ENCODE data around the gene RORB. TPM values are rescaled to one million over a fixed set of nuclear protein-coding genes. Genes with fewer than 3 reads are reported as not detected.

Gene RORB
- polyA plus RNA-seq, 1 experiment, result not detected

- POLR2A ChIA-PET, result no interaction called here
- CTCF ChIA-PET, result no interaction called here
- TF ChIP-seq, protein P1, sequence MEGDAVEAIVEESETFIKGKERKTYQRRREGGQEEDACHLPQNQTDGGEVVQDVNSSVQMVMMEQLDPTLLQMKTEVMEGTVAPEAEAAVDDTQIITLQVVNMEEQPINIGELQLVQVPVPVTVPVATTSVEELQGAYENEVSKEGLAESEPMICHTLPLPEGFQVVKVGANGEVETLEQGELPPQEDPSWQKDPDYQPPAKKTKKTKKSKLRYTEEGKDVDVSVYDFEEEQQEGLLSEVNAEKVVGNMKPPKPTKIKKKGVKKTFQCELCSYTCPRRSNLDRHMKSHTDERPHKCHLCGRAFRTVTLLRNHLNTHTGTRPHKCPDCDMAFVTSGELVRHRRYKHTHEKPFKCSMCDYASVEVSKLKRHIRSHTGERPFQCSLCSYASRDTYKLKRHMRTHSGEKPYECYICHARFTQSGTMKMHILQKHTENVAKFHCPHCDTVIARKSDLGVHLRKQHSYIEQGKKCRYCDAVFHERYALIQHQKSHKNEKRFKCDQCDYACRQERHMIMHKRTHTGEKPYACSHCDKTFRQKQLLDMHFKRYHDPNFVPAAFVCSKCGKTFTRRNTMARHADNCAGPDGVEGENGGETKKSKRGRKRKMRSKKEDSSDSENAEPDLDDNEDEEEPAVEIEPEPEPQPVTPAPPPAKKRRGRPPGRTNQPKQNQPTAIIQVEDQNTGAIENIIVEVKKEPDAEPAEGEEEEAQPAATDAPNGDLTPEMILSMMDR (IDR thresholded peaks at IDR 0.05; ENCODE audit: insufficient read depth, low read depth, low read length), result no peak
- Histone ChIP-seq H3K27me3 (ENCODE audit: control insufficient read depth, insufficient read depth, low read length) (no peaks in the 10 kb centered on the region), H3K4me3 (ENCODE audit: low read depth, low read length) (no peak overlapping the region), H3K36me3 (ENCODE audit: control insufficient read depth, insufficient read depth, low read length) (no peaks in the 10 kb centered on the region)
- DNase-seq (ENCODE audit: low read depth), result no peak
These were observed 79.0 kb downstream of the RORB start for GRCh38 chr9:74576176-74576575.

GRCh38 chr9:74577956-74578355, 80.8 kb downstream of the RORB start:
- H3K27me3 ChIP-seq (ENCODE audit: control insufficient read depth, insufficient read depth, low read length), result no peaks in the 10 kb centered on the region
- TF ChIP-seq, protein P1 (IDR thresholded peaks at IDR 0.05; ENCODE audit: insufficient read depth, low read depth, low read length), result peak; percentile 50
- ChIA-PET CTCF (no interaction called here), POLR2A (no interaction called here)
- H3K4me3 ChIP-seq (ENCODE audit: low read depth, low read length), result no peak overlapping the region
- H3K36me3 ChIP-seq (ENCODE audit: control insufficient read depth, insufficient read depth, low read length), result no peaks in the 10 kb centered on the region
- DNase-seq (ENCODE audit: low read depth), result no peak

DNA sequence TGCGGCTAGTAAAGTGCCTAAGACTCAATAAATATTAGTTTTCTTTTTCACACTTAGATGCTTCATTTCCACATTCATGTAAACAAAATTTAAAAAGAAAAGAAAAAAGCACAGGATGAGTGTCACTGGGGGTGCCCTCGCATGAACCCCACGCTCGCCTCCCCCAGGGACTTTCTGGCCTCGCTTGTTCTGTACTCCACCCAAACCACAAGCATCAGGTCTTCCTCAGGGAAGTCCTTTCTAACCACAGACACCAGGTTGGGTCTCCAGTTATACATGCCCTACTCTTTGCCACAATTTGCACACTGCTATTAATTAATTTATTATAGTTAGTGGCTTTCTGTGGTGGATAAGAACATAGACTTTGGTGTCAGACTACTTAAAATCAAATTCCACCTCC, 92.4 kb downstream of the RORB start:
- TF ChIP-seq, protein P1 (IDR thresholded peaks at IDR 0.05; ENCODE audit: insufficient read depth, low read depth, low read length), result no peak
- CTCF ChIA-PET, result no interaction called here
- no peaks in the 10 kb centered on the region for H3K36me3 ChIP-seq (ENCODE audit: control insufficient read depth, insufficient read depth, low read length)
- no peak for DNase-seq (ENCODE audit: low read depth)
- no peak overlapping the region for H3K4me3 ChIP-seq (ENCODE audit: low read depth, low read length)
- no peaks in the 10 kb centered on the region for H3K27me3 ChIP-seq (ENCODE audit: control insufficient read depth, insufficient read depth, low read length)
- POLR2A ChIA-PET, result no interaction called here

- H3K27me3 ChIP-seq (ENCODE audit: control insufficient read depth, insufficient read depth, low read length), result no peaks in the 10 kb centered on the region
- TF ChIP-seq, protein P1 (IDR thresholded peaks at IDR 0.05; ENCODE audit: insufficient read depth, low read depth, low read length), result no peak
- no peak overlapping the region for H3K4me3 ChIP-seq (ENCODE audit: low read depth, low read length)
- H3K36me3 ChIP-seq (ENCODE audit: control insufficient read depth, insufficient read depth, low read length), result no peaks in the 10 kb centered on the region
- CTCF ChIA-PET, result interaction anchor here (1.1 kb wide), 1 partner anchor 8 kb away, joined by 3 read pairs; no protein-coding TSS in a partner anchor
- no peak for DNase-seq (ENCODE audit: low read depth)
- POLR2A ChIA-PET, result no interaction called here
These were observed 98.2 kb downstream of the RORB start for GRCh38 chr9:74595286-74595685.

GRCh38 chr9:74598874-74599273, 101.7 kb downstream of the RORB start:
- no peaks in the 10 kb centered on the region for H3K36me3 ChIP-seq (ENCODE audit: control insufficient read depth, insufficient read depth, low read length)
- TF ChIP-seq, protein P1 (IDR thresholded peaks at IDR 0.05; ENCODE audit: insufficient read depth, low read depth, low read length), result no peak
- no peak for DNase-seq (ENCODE audit: low read depth)
- CTCF ChIA-PET, result interaction anchor here (1.0 kb wide), 1 partner anchor 915 kb away, joined by 3 read pairs; no protein-coding TSS in a partner anchor
- POLR2A ChIA-PET, result interaction anchor here (0.7 kb wide), 1 partner anchor 26 kb away, joined by 13 read pairs; no protein-coding TSS in a partner anchor
- H3K4me3 ChIP-seq (ENCODE audit: low read depth, low read length), result no peak overlapping the region
- no peaks in the 10 kb centered on the region for H3K27me3 ChIP-seq (ENCODE audit: control insufficient read depth, insufficient read depth, low read length)

All from BJ (cell line).